Nephron progenitor cell (in vitro differentiated cells): ENCODE data around the gene PAFAH1B2.

ENCODE experiments used
- DNase-seq: peaks from one replicate; pipeline ENCODE4 v3.0.0; 2021
- H3K27ac Mint-ChIP-seq: 2 replicates; pipeline ENCODE4 v1.8.0; 2021; ENCODE audit warnings: mild to moderate bottlenecking, moderate library complexity, mixed read lengths
- H3K27me3 Mint-ChIP-seq: 2 replicates; pipeline ENCODE4 v1.8.0; 2021; ENCODE audit warnings: mild to moderate bottlenecking, low read depth, mixed read lengths; ENCODE audit not compliant: poor library complexity
- H3K36me3 Mint-ChIP-seq: 2 replicates; pipeline ENCODE4 v1.8.0; 2021; ENCODE audit warnings: low read depth, mixed read lengths
- H3K4me1 Mint-ChIP-seq: 2 replicates; pipeline ENCODE4 v1.8.0; 2021; ENCODE audit warnings: mixed read lengths
- H3K4me3 Mint-ChIP-seq: 2 replicates; pipeline ENCODE4 v1.8.0; 2021; ENCODE audit warnings: mild to moderate bottlenecking, moderate library complexity, mixed read lengths
- H3K9me3 Mint-ChIP-seq: 2 replicates; pipeline ENCODE4 v1.8.0; 2021; ENCODE audit warnings: mild to moderate bottlenecking, moderate library complexity, mixed read lengths
- CTCF ChIP-seq: fragments of 200-600 bp; sonication (generic); IDR thresholded peaks from 2 replicates; pipeline ENCODE4 v1.5.0; 2021; ENCODE audit warnings: antibody characterized with exemption

The PAFAH1B2 gene

GRCh38 chr11:117157507-117157906, 13.4 kb downstream of the PAFAH1B2 start:
- Mint-ChIP-seq H3K27me3 (no peaks in the 10 kb centered on the region), H3K27ac (no peak overlapping the region), H3K4me3 (no peak overlapping the region), H3K4me1 (peaks cover 4% of the 10 kb centered on the region), H3K36me3 (peaks cover 77% of the 10 kb centered on the region), H3K9me3 (no peaks in the 10 kb centered on the region)
- DNase-seq, result no peak
- TF ChIP-seq CTCF, result no peak

- no peak overlapping the region for H3K4me3 Mint-ChIP-seq
- no peaks in the 10 kb centered on the region for H3K9me3 Mint-ChIP-seq
- peak overlapping the region; percentile 43 for H3K27ac Mint-ChIP-seq
- TF ChIP-seq CTCF, result no peak
- no peak for DNase-seq
- no peaks in the 10 kb centered on the region for H3K27me3 Mint-ChIP-seq
- peaks cover 4% of the 10 kb centered on the region for H3K4me1 Mint-ChIP-seq
- H3K36me3 Mint-ChIP-seq, result peaks cover 84% of the 10 kb centered on the region
These were observed 15.8 kb downstream of the PAFAH1B2 start for GRCh38 chr11:117159892-117160291.

- Mint-ChIP-seq H3K4me1 (peaks cover 4% of the 10 kb centered on the region), H3K27ac (peak overlapping the region; percentile 16), H3K9me3 (no peaks in the 10 kb centered on the region), H3K4me3 (no peak overlapping the region), H3K27me3 (no peaks in the 10 kb centered on the region), H3K36me3 (peaks cover 83% of the 10 kb centered on the region)
- no peak for DNase-seq
- TF ChIP-seq CTCF, result no peak
These were observed 16.7 kb downstream of the PAFAH1B2 start for GRCh38 chr11:117160826-117161225.

- Mint-ChIP-seq H3K4me3 (no peak overlapping the region), H3K27ac (no peak overlapping the region), H3K36me3 (peaks cover 66% of the 10 kb centered on the region), H3K27me3 (no peaks in the 10 kb centered on the region), H3K9me3 (no peaks in the 10 kb centered on the region), H3K4me1 (peaks cover 27% of the 10 kb centered on the region)
- DNase-seq, result no peak
- TF ChIP-seq CTCF, result no peak
These were observed 22.4 kb downstream of the PAFAH1B2 start for GRCh38 chr11:117166491-117166890.

GRCh38 chr11:117169736-117170135, 25.6 kb downstream of the PAFAH1B2 start:
- DNase-seq, result no peak
- H3K4me3 Mint-ChIP-seq, result peak overlapping the region; percentile 66
- no peaks in the 10 kb centered on the region for H3K9me3 Mint-ChIP-seq
- no peaks in the 10 kb centered on the region for H3K27me3 Mint-ChIP-seq
- H3K36me3 Mint-ChIP-seq, result peaks cover 35% of the 10 kb centered on the region
- peak overlapping the region; percentile 88 for H3K27ac Mint-ChIP-seq
- TF ChIP-seq CTCF, result no peak
- peaks cover 54% of the 10 kb centered on the region for H3K4me1 Mint-ChIP-seq

- no peak for TF ChIP-seq CTCF
- H3K9me3 Mint-ChIP-seq, result no peaks in the 10 kb centered on the region
- H3K27ac Mint-ChIP-seq, result peak overlapping the region; percentile 88
- no peak for DNase-seq
- H3K27me3 Mint-ChIP-seq, result no peaks in the 10 kb centered on the region
- H3K4me3 Mint-ChIP-seq, result peak overlapping the region; percentile 66
- H3K36me3 Mint-ChIP-seq, result peaks cover 32% of the 10 kb centered on the region
- peaks cover 59% of the 10 kb centered on the region for H3K4me1 Mint-ChIP-seq
These were observed 26.1 kb downstream of the PAFAH1B2 start for GRCh38 chr11:117170210-117170609.
